ENCODE data around the gene IFITM1. TPM values are rescaled to one million over a fixed set of nuclear protein-coding genes. Genes with fewer than 3 reads are reported as not detected.

Gene IFITM1
- total RNA-seq, 1 experiment from 2014 or later, result 2.0 TPM

- H2AFZ ChIP-seq (ENCODE audit: low read length), result no peak overlapping the region
- POLR2A ChIA-PET (ENCODE audit: unreplicated experiment), result interaction anchor here (0.6 kb wide), 1 partner anchor 49 kb away, joined by 4 read pairs; no protein-coding TSS in a partner anchor
Observed at GRCh38 chr11:363948-364761, 50.3 kb downstream of the IFITM1 start.

More at GRCh38 chr11:363948-364761, 50.3 kb downstream of the IFITM1 start:
- Histone ChIP-seq H3K9me2 (replicated peaks; ENCODE audit: low read length) (no peaks in the 10 kb centered on the region), H3K36me3 (ENCODE audit: low read depth, low read length) (no peaks in the 10 kb centered on the region), H3K27ac (ENCODE audit: low read length) (no peak overlapping the region), H3K9me3 (ENCODE audit: low read length) (no peaks in the 10 kb centered on the region), H3K79me2 (ENCODE audit: low read length) (no peaks in the 10 kb centered on the region), H4K20me1 (ENCODE audit: low read length) (no peaks in the 10 kb centered on the region), H3K27me3 (ENCODE audit: low read length) (no peaks in the 10 kb centered on the region), H3K4me2 (ENCODE audit: low read length) (0 out of 2 replicates have a peak overlapping the region, but pooled peaks have one; percentile 4), H3F3A (ENCODE audit: low read length, unreplicated experiment) (no peaks in the 10 kb centered on the region), H3K9ac (ENCODE audit: low read length) (no peak overlapping the region), H3K4me1 (ENCODE audit: insufficient read depth, low read length) (peaks cover 9% of the 10 kb centered on the region; the same call in 1 of the 2 replicates), H3K4me3 (ENCODE audit: low read length) (no peak overlapping the region)
- no peak for TF ChIP-seq EZH2phosphoT487 (IDR thresholded peaks at IDR 0.05; ENCODE audit: borderline replicate concordance, low read length)
- peak; percentile 75 for TF ChIP-seq CTCF (conservative IDR thresholded peaks at IDR 0.05; ENCODE audit: low read depth, low read length)
- CTCF ChIA-PET, result no interaction called here
- DNase-seq, result peak; percentile 85
- peak; percentile 80 for ATAC-seq
- intact Hi-C loops (cut with micrococcal nuclease), result no loop called here
- BruUV-seq (replicated peaks), result no TSS peak

Other genes starting within 250 kb of the IFITM1 start
- not detected in 2 replicates for gene SCGB1C1, start 121.0 kb upstream of the IFITM1 start, total RNA-seq (2014; rRNA removed)
- gene BET1L, start 106.6 kb upstream of the IFITM1 start, total RNA-seq (2014; rRNA removed), result 12.6 and 14.4 TPM in 2 replicates
- 155 and 180 TPM in 2 replicates for gene RIC8A, start 106.3 kb upstream of the IFITM1 start, total RNA-seq (2014; rRNA removed)
- gene SIRT3, start 77.7 kb upstream of the IFITM1 start, total RNA-seq (2014; rRNA removed), result 13.8 and 23.8 TPM in 2 replicates
- gene PSMD13, start 77.1 kb upstream of the IFITM1 start, total RNA-seq (2014; rRNA removed), result 226 and 255 TPM in 2 replicates
- not detected in 2 replicates for gene NLRP6, start 35.6 kb upstream of the IFITM1 start, total RNA-seq (2014; rRNA removed)
- gene PGGHG, start 24.9 kb upstream of the IFITM1 start, total RNA-seq (2014; rRNA removed), result 10.6 and 12.4 TPM in 2 replicates
- gene IFITM5, start 14.5 kb upstream of the IFITM1 start, total RNA-seq (2014; rRNA removed), result not detected in 2 replicates
- 36.3 and 49.0 TPM in 2 replicates for gene IFITM2, start 6.2 kb upstream of the IFITM1 start, total RNA-seq (2014; rRNA removed)
- 91.6 and 97.6 TPM in 2 replicates for gene IFITM3, start 6.8 kb downstream of the IFITM1 start, total RNA-seq (2014; rRNA removed)
- 52.9 and 87.9 TPM in 2 replicates for gene B4GALNT4, start 55.5 kb downstream of the IFITM1 start, total RNA-seq (2014; rRNA removed)
- 218 and 222 TPM in 2 replicates for gene PKP3, start 80.2 kb downstream of the IFITM1 start, total RNA-seq (2014; rRNA removed)
- 85.4 and 112 TPM in 2 replicates for gene SIGIRR, start 101.0 kb downstream of the IFITM1 start, total RNA-seq (2014; rRNA removed)
- gene ANO9, start 128.0 kb downstream of the IFITM1 start, total RNA-seq (2014; rRNA removed), result 16.6 and 22.5 TPM in 2 replicates
- gene PTDSS2, start 136.2 kb downstream of the IFITM1 start, total RNA-seq (2014; rRNA removed), result 53.0 and 91.0 TPM in 2 replicates
- 258 and 300 TPM in 2 replicates for gene RNH1, start 193.2 kb downstream of the IFITM1 start, total RNA-seq (2014; rRNA removed)
- 128 and 167 TPM in 2 replicates for gene HRAS, start 221.5 kb downstream of the IFITM1 start, total RNA-seq (2014; rRNA removed)
- 1.0 and 1.5 TPM in 2 replicates for gene LRRC56, start 223.5 kb downstream of the IFITM1 start, total RNA-seq (2014; rRNA removed)
- 1.4 and 2.4 TPM in 2 replicates for gene LMNTD2, start 246.7 kb downstream of the IFITM1 start, total RNA-seq (2014; rRNA removed)
- gene RASSF7, start 246.9 kb downstream of the IFITM1 start, total RNA-seq (2014; rRNA removed), result 58.6 and 79.7 TPM in 2 replicates